GM13977 (cell line): Measurements from ENCODE around the gene CCDC32.

Experiments
- DNase-seq: peaks from one replicate; pipeline ENCODE4 v3.0.0; 2012; ENCODE audit warnings: low spot score
- in situ Hi-C: fragments of 300-500 bp; cut with MboI; formaldehyde crosslinking; loops from one replicate; pipeline ENCODE4 v1.12.0; 2022; ENCODE audit warnings: low sequenced_read_pairs, low pct_unique_long_range_greater_than_20kb, mixed read lengths, inconsistent platforms; ENCODE audit not compliant: unreplicated experiment
- TF ChIP-seq, protein P1 (sequence below): IDR thresholded peaks from 2 replicates; pipeline ENCODE4 v1.5.1; 2012; ENCODE audit warnings: mild to moderate bottlenecking, control low read depth; ENCODE audit not compliant: insufficient read depth; ENCODE audit errors: extremely low read depth, missing control alignments

The CCDC32 gene

GRCh38 chr15:40554161-40554525 lies 10.7 kb downstream of the CCDC32 start:
- TF ChIP-seq, protein P1, sequence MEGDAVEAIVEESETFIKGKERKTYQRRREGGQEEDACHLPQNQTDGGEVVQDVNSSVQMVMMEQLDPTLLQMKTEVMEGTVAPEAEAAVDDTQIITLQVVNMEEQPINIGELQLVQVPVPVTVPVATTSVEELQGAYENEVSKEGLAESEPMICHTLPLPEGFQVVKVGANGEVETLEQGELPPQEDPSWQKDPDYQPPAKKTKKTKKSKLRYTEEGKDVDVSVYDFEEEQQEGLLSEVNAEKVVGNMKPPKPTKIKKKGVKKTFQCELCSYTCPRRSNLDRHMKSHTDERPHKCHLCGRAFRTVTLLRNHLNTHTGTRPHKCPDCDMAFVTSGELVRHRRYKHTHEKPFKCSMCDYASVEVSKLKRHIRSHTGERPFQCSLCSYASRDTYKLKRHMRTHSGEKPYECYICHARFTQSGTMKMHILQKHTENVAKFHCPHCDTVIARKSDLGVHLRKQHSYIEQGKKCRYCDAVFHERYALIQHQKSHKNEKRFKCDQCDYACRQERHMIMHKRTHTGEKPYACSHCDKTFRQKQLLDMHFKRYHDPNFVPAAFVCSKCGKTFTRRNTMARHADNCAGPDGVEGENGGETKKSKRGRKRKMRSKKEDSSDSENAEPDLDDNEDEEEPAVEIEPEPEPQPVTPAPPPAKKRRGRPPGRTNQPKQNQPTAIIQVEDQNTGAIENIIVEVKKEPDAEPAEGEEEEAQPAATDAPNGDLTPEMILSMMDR, result no peak
- DNase-seq, result no peak

DNA sequence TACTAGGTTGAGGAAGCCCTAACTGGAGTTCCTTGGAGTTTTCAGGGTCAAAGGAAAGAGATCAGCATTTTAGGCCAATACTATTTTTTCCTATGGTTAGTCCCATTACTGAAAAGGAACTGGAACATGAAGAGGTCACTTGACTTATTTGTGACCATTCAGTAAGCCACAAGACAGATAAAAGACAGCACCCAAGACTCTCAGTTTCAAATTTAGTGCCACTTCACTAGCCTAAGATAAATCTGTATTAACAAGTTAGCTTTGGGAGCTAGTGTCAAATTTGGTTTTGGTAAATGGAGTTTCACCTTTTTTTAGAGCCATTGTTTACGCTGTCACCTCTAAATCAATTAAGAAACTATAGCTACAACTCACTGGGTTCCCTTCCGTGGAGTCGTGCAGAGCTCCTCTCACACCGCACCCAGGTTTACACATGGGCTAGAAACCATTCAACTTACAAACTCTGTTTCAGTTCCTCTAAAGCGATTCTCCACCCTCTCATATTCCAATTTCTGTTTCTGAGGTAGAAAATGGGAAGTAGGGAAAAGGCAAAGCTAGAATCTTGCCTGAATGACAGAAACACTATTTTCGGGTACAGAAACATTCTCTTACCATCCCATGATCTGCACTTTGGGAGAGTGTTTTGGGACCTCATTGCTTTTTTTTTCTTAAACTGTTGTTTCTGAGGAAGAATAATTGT lies 14.4 kb downstream of the CCDC32 start:
- DNase-seq, result peak; percentile 67
- in situ Hi-C loops, result no loop called here
- TF ChIP-seq, protein P1, result no peak

More at GRCh38 chr15:40554161-40554525, 10.7 kb downstream of the CCDC32 start:
- in situ Hi-C loops, result no loop called here

- in situ Hi-C loops, result no loop called here
- TF ChIP-seq, protein P1, result no peak
- no peak for DNase-seq
These were observed 14.9 kb downstream of the CCDC32 start for GRCh38 chr15:40549894-40550293.

DNA sequence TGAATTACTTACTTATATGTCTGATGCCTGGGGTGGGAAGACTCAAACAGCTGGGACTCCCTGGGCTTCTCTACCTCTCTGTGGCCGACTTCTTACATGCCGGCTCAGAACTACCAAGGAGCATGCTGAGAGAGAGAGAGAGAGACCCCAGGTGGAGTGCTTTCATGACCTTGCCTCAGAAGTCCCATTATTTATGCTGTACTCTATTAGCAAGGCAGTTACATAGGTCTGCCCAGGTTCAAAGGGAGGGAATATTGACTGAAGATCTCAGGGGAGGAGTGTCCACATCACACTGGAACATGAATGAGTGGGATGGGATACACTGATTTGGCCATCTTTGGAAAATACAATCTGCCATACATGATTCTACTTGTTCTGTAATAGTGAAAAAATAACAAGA lies 16.2 kb downstream of the CCDC32 start:
- TF ChIP-seq, protein P1, result no peak
- in situ Hi-C loops, result no loop called here
- DNase-seq, result no peak

- TF ChIP-seq, protein P1, result peak; percentile 30
- in situ Hi-C loops, result no loop called here
- DNase-seq, result no peak
These were observed 19.4 kb downstream of the CCDC32 start for GRCh38 chr15:40545457-40545856.

DNA sequence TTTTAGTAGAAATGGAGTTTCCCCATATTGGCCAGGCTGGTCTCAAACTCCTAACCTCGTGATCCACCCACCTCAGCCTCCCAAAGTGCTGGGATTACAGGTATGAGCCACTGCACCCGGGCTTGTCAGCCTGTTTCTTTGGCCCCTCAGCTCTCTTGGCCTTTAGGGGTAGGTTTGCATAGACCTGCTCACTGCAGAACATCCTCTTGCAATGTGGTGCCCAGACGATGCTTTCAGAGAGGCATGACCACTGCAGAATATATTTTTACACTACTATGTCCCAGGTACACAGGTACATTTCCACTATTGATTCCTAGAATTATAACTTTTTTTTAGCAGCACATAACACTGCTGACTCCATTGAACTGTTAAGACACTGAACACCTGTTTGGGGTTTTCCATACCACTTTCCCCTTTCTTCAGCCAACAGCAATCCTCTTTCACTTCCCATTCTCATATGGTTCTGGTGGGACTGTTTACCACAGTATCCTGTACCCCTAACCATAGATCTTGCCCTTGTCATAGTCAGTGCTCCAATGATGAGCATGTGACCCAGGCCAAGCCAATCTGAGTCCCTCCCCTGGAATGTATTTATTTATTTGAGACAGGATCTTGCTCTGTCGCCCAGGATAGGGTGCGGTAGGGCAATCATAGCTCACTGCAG lies 21.1 kb downstream of the CCDC32 start:
- TF ChIP-seq, protein P1, result no peak
- in situ Hi-C loops, result no loop called here
- DNase-seq, result peak; percentile 36
